GM21825 (cell line): Measurements from ENCODE around the gene MKRN3.

Experiments
- ATAC-seq: cut with Tn5 transposase; IDR thresholded peaks from one replicate; pipeline ENCODE4 v1.9.1; 2021; ENCODE audit warnings: mild to moderate bottlenecking, moderate library complexity; ENCODE audit not compliant: unreplicated experiment

Gene MKRN3

GRCh38 chr15:23565395-23566070 is at the start of gene MKRN3:
MKRN3 (plus strand) TSS chr15:23565674; CDS start chr15:23565783, 109 bp downstream.
- ATAC-seq: no peak

GRCh38 chr15:23516866-23517265 is 48.6 kb upstream of the MKRN3 start:
- no peak for ATAC-seq

DNA sequence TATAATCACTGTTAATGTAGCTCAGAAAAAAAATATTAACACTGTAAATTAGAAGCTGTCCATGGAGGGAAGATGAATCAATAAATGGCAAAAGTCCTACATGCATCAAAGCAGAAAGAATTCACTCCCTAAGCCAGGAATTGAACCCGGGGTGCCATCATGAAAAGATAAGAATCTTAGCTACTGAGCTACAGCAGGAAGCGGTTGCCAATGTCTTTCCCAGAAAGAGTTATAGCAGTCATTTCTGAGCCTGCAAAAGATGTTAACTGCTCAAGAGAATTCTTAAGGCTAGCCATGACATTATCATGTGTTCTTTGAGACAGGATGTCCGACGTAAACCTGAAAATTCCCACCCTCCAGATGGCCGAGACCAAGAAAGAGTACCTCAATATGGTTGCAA is 47.4 kb upstream of the MKRN3 start:
- ATAC-seq: no peak

- ATAC-seq: no peak
These were observed 40.7 kb upstream of the MKRN3 start for GRCh38 chr15:23524816-23525215.

DNA sequence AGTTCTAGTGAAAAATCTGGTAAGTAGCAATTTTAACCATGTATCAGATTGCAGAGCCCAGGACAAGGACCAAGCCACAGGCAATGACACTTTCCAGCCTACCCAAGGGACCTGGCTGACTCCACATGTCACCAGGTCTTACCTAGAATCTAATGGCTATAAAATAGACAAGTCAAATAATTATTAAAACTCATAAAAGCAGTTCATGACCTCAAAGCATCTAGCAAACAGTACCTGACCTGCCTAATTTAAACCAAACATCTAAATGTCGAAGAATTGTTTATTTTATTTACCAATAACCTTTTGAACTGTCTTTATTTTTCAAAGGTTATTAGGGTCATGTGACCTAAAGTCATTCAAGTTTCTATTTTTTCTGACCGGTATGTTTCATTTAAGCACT is 35.6 kb upstream of the MKRN3 start:
- no peak for ATAC-seq

GRCh38 chr15:23532024-23532423 is 33.5 kb upstream of the MKRN3 start:
- ATAC-seq: no peak

DNA sequence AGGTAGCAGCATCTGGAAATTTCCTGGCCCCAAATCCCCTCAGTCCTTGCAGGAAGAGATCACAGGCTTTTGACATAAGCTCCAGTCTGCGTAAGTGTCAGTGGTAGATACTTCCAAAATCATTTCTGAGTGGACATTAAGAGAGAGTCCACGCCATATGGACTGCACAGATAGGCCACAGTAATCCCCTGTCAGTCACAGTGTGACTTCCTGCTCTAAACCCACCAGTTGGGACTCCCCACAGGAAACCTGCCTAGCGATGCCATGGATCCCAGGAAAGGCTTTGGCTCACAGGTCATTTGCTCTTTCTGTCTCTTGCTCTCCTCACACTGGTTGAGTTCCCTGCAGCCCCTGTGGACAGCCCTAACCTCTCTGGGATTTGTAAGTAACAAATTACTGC is 28.8 kb upstream of the MKRN3 start:
- ATAC-seq: no peak

DNA sequence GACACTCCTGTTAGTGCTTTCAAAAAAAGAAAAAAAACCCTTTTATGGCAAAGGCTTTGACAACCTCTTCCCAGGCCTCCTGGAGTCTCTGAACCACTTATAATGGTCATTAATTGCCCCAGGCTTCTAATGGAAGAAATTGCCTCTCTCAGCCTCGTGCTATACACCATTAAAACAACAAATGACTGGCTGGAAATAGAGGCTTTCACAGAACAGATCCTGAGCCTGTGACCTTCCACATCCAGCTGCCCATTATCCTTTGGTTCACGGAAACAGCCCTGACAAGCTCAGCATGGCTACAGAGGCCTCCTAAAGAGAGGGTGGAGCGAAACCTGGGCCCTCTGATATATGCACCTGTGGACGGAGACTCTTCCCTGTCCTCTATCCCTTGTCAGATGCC is 26.8 kb upstream of the MKRN3 start:
- ATAC-seq: no peak

DNA sequence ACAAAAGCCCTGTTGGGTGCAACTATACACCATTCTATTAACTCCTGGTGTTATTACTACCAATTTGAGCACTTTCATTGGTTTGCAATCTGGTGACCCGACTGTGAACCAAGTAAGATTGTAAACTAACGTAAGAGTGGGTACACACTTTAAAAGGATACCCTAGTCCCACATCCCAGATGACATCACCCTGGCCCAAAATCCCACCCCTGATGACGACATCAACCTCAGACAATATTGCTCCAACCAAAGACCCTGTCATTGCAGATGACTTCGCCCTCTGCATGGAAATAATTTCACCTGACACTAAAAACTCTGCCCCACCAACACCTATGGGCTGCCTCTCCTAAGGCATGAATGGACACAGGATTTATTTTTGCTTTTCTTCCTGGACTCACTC is 25.6 kb upstream of the MKRN3 start:
- no peak for ATAC-seq

- ATAC-seq: no peak
These were observed 19.3 kb upstream of the MKRN3 start for GRCh38 chr15:23546158-23546557.

GRCh38 chr15:23548071-23548470 is 17.4 kb upstream of the MKRN3 start:
- ATAC-seq: no peak

DNA sequence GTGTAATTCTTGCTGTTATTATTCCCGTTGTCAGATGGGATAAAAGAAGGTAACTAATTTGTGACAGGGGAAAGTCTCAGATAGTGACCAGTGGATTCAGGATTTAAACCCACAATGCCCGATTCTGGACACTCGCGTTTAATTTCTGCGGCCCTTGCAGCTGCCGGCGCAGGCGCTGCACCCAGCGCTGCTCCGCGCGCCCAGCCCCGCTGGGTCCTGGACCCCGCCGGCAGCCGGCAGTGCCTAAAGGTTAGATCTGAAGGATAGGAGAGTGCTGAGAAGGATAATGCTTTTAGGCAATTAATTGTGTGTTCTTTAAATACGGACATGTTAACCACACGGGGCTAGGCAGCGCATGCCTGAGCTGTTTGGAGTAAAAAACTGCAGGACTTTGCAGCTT is 3.6 kb upstream of the MKRN3 start:
- no peak for ATAC-seq

- ATAC-seq: no peak
These were observed 566 bp upstream of the MKRN3 start for GRCh38 chr15:23564821-23565394.

DNA sequence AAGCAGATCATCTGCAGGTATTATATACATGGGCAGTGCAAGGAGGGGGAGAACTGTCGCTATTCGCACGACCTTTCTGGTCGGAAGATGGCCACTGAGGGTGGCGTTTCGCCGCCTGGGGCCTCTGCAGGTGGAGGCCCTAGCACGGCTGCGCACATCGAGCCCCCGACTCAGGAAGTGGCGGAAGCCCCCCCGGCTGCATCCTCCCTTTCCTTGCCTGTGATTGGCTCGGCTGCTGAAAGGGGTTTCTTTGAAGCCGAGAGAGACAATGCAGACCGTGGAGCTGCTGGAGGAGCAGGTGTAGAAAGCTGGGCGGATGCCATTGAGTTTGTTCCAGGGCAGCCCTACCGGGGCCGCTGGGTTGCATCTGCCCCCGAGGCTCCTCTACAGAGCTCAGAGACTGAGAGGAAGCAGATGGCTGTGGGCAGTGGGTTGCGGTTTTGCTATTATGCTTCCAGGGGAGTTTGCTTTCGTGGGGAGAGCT is 639 bp downstream of the MKRN3 start:
- no peak for ATAC-seq

- ATAC-seq: no peak
These were observed 1.2 kb downstream of the MKRN3 start for GRCh38 chr15:23566651-23567050.

DNA sequence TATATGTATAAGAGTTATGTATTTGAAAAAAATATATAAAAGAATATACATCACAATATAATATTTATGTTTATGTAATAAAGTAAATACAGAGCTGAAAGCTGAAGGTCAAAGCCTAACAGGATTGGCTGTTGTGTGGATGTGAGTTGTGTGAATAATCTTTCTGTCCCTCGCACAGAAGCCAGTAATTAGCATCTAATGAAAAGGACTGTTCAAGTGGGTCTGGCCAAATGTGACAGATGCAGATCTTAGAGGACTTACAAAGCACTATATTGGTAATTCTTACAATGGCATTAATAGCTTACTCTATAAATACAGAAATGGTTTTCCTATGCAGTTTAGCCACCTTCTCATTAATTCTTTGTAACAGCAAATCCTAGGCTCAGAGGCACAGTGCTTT is 2.4 kb downstream of the MKRN3 start:
- no peak for ATAC-seq

DNA sequence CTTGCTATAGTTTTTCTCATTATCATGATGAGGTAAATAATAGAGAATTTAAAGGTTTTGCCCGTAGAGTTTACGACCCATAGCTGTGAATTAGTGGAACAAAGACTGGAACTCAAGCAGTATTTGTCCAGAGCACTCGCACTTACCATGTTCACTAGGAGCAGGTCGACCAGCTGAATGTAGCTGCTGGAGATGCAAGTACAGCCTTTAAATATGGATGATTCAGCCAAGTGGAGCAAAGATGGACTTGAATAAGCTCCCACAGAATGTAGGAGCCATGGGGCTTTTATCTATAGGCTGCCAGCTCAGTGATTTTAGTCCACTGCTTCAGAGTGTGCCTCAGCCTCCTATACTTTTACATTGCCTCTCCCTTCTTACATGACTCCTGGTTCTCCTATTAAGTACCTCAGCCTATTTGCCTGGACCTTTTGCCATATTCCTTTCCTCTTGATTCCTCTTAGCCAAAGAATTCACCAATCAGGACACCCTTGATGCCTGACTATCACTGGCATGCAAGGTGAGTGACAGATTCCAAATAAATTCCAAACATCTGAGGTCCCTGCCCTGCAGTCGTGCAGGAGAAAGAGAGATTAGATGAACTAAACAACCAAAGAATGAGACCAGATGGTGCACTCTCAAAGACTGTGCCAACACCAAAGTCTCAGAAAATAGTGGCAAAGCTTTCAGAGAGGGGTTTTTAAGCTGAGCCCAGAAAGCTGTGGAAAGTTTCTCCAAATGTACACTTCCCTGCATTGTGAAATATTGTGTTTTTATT is 3.9 kb downstream of the MKRN3 start:
- no peak for ATAC-seq

DNA sequence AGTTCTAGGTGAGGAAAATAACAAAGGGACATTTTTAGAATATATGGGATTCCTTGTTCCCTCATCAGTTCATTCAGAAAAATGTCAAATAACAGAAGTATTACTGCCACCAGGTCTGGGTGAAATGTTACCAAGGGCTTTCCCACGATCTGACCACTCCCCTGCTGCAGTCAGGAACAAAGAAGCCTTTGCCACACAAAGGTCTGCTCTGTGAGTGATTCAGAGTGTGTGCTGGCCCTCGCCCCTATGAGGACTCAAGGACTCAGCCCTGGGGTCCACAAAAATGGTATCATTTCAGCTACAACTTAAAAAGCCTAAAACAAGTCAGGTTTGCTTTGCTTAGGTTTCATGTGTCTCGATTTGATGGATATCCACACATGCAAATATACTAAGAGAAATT is 5.0 kb downstream of the MKRN3 start:
- ATAC-seq: no peak

GRCh38 chr15:23572844-23573243 is 7.4 kb downstream of the MKRN3 start:
- no peak for ATAC-seq

- no peak for ATAC-seq
These were observed 9.3 kb downstream of the MKRN3 start for GRCh38 chr15:23574742-23575141.

DNA sequence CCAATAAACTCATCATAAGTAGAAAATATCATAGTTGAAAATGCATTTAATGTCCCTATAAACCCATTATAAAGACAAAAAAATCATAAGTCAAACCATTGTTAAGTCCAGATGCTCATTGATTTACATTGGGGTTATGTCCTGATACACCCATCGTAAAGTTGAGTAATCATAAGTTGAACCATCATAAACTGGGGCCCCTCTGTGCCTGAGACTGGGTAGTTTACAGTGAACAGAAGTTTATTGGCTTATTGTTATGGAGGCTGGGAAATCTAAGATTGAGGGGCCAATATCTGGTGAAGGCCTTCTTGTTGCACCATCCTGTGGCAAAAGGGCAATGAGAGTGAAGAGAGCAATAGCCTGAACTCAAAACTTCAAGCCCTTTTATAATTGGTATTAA is 10.6 kb downstream of the MKRN3 start:
- ATAC-seq: no peak

- no peak for ATAC-seq
These were observed 13.2 kb downstream of the MKRN3 start for GRCh38 chr15:23578521-23579150.
